Measurements from ENCODE around the gene POLE3.

POLE3 gene

GRCh38 chr9:113436728-113437515, 26.4 kb upstream of the POLE3 start:
- TF ChIP-seq CTCF (IDR thresholded peaks at IDR 0.05): no peak

GRCh38 chr9:113431191-113431590, 20.7 kb upstream of the POLE3 start:
- no peak for TF ChIP-seq CTCF (IDR thresholded peaks at IDR 0.05)

- no peak for TF ChIP-seq CTCF (IDR thresholded peaks at IDR 0.05)
Measured at GRCh38 chr9:113428062-113428615, 17.7 kb upstream of the POLE3 start.

- no peak for TF ChIP-seq CTCF (IDR thresholded peaks at IDR 0.05)
Measured at GRCh38 chr9:113427629-113428028, 17.2 kb upstream of the POLE3 start.

- TF ChIP-seq CTCF (IDR thresholded peaks at IDR 0.05): no peak
Measured at GRCh38 chr9:113426701-113427100, 16.2 kb upstream of the POLE3 start.

GRCh38 chr9:113425072-113425471, 14.6 kb upstream of the POLE3 start:
- no peak for TF ChIP-seq CTCF (IDR thresholded peaks at IDR 0.05)

- no peak for TF ChIP-seq CTCF (IDR thresholded peaks at IDR 0.05)
Measured at GRCh38 chr9:113421726-113422125, 11.3 kb upstream of the POLE3 start.
